Duodenal mucosa (tissue), 2 donors: Measurements from ENCODE around the gene MSI2.
A peak's percentile ranks its signal among the peaks of the same experiment; 100 is the strongest.

Source experiments
- H3K27ac ChIP-seq: one replicate; pipeline ENCODE4 v1.7.0; 2013; ENCODE audit warnings: low read depth, low read length
- H3K27me3 ChIP-seq, 2 donors: one replicate each; pipeline ENCODE4 v1.7.0; 2013; ENCODE audit warnings: low read length in 2 of 2, control low read depth in 1 of 2; ENCODE audit not compliant: insufficient read depth in 2 of 2, control insufficient read depth in 1 of 2
- H3K36me3 ChIP-seq, 2 donors: one replicate each; pipeline ENCODE4 v1.7.0; 2013; ENCODE audit warnings: low read length in 2 of 2, control low read depth in 1 of 2; ENCODE audit not compliant: insufficient read depth in 2 of 2, control insufficient read depth in 1 of 2
- H3K4me1 ChIP-seq, 2 donors: one replicate each; pipeline ENCODE4 v1.7.0; 2013; ENCODE audit warnings: low read length in 2 of 2, control low read depth in 1 of 2; ENCODE audit not compliant: insufficient read depth in 2 of 2, control insufficient read depth in 1 of 2
- H3K4me3 ChIP-seq, 2 donors: one replicate each; pipeline ENCODE4 v1.7.0; 2013; ENCODE audit warnings: low read length in 2 of 2, low read depth in 1 of 2
- H3K9ac ChIP-seq, 2 donors: one replicate each; pipeline ENCODE4 v1.7.0; 2013; ENCODE audit warnings: low read length in 2 of 2, low read depth in 1 of 2
- H3K9me3 ChIP-seq, 2 donors: one replicate each; pipeline ENCODE4 v1.7.0; 2013; ENCODE audit warnings: low read length in 2 of 2, control low read depth in 1 of 2; ENCODE audit not compliant: control insufficient read depth in 1 of 2

The MSI2 gene

DNA sequence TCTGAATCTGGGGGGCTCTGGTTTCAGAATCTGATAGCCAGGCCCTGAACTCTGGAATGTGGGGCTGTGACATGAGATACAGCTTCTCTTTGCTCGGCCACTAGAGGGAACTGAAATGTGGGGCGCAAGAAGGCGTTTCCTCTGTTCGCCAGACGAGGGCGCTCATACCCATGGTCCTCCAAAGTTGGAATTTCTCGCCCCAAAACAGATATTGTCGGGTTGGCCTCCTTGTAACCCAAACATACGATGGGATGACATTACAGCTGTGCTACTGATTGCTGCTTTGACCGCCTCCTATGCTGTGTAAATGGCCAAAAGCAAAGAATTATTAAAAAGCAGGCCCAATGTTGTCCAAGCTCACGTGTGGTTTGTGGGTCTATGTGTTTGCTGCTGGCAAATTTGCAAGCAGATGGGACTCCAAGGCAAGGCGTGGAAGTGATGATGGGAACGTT, 13.1 kb upstream of the MSI2 start:
- Histone ChIP-seq H3K9me3 (no peaks in the 10 kb centered on the region), H3K4me1 (no peaks in the 10 kb centered on the region), H3K27ac (no peak overlapping the region), H3K9ac (no peak overlapping the region), H3K4me3 (no peak overlapping the region), H3K27me3 (peaks cover 0 to 2% of the 10 kb centered on the region in 2 donors), H3K36me3 (no peaks in the 10 kb centered on the region)

- no peak overlapping the region for H3K4me3 ChIP-seq
Measured at GRCh38 chr17:57245786-57246185, 10.5 kb upstream of the MSI2 start.

GRCh38 chr17:57246257-57246656, 10.1 kb upstream of the MSI2 start:
- no peaks in the 10 kb centered on the region for H3K36me3 ChIP-seq
- H3K27ac ChIP-seq, result no peak overlapping the region
- H3K9me3 ChIP-seq, result no peaks in the 10 kb centered on the region
- no peak overlapping the region for H3K4me3 ChIP-seq
- no peaks in the 10 kb centered on the region for H3K4me1 ChIP-seq
- H3K27me3 ChIP-seq, result peaks cover 0 to 2% of the 10 kb centered on the region in 2 donors
- no peak overlapping the region for H3K9ac ChIP-seq

More at GRCh38 chr17:57245786-57246185, 10.5 kb upstream of the MSI2 start:
- no peaks in the 10 kb centered on the region for H3K9me3 ChIP-seq
- peaks cover 0 to 2% of the 10 kb centered on the region in 2 donors for H3K27me3 ChIP-seq
- no peaks in the 10 kb centered on the region for H3K36me3 ChIP-seq
- H3K27ac ChIP-seq, result no peak overlapping the region
- no peak overlapping the region for H3K9ac ChIP-seq
- no peaks in the 10 kb centered on the region for H3K4me1 ChIP-seq

GRCh38 chr17:57247261-57247660, 9.1 kb upstream of the MSI2 start:
- Histone ChIP-seq H3K36me3 (no peaks in the 10 kb centered on the region), H3K4me1 (no peaks in the 10 kb centered on the region), H3K9ac (no peak overlapping the region), H3K27me3 (peaks cover 0 to 2% of the 10 kb centered on the region in 2 donors), H3K9me3 (no peaks in the 10 kb centered on the region), H3K27ac (no peak overlapping the region), H3K4me3 (no peak overlapping the region)

DNA sequence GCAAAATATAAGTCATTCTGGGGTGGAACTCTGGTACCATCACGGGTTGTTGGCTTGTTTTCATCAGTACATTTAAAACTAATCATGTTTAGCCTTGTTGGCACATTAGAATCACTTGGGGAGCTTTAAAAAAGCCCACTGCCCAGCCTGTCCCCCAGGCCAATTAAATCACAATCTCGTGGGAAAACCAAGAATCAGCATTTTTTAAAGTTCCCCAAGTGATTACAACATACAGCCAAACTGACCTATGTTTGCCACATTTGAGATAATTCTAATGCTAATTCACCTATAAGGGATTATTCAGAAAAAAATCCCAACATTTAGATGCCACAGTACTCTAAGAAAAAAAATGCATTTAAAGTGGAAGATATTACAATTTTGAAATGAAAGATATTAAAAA, 8.4 kb upstream of the MSI2 start:
- no peak overlapping the region for H3K9ac ChIP-seq
- H3K4me3 ChIP-seq, result no peak overlapping the region
- no peak overlapping the region for H3K27ac ChIP-seq

GRCh38 chr17:57249520-57249919, 6.8 kb upstream of the MSI2 start:
- Histone ChIP-seq H3K4me3 (no peak overlapping the region), H3K27me3 (no peaks in the 10 kb centered on the region), H3K9ac (no peak overlapping the region), H3K9me3 (no peaks in the 10 kb centered on the region), H3K36me3 (no peaks in the 10 kb centered on the region), H3K4me1 (no peaks in the 10 kb centered on the region), H3K27ac (no peak overlapping the region)

More for the DNA sequence above, 8.4 kb upstream of the MSI2 start:
- Histone ChIP-seq H3K9me3 (no peaks in the 10 kb centered on the region), H3K36me3 (no peaks in the 10 kb centered on the region), H3K27me3 (peaks cover 0 to 2% of the 10 kb centered on the region in 2 donors), H3K4me1 (no peaks in the 10 kb centered on the region)

- Histone ChIP-seq H3K9ac (no peak overlapping the region), H3K36me3 (no peaks in the 10 kb centered on the region), H3K9me3 (no peaks in the 10 kb centered on the region), H3K27ac (no peak overlapping the region), H3K4me3 (no peak overlapping the region), H3K27me3 (no peaks in the 10 kb centered on the region), H3K4me1 (peaks cover 0 to 6% of the 10 kb centered on the region in 2 donors)
Measured at GRCh38 chr17:57251211-57251787, 5.0 kb upstream of the MSI2 start.

DNA sequence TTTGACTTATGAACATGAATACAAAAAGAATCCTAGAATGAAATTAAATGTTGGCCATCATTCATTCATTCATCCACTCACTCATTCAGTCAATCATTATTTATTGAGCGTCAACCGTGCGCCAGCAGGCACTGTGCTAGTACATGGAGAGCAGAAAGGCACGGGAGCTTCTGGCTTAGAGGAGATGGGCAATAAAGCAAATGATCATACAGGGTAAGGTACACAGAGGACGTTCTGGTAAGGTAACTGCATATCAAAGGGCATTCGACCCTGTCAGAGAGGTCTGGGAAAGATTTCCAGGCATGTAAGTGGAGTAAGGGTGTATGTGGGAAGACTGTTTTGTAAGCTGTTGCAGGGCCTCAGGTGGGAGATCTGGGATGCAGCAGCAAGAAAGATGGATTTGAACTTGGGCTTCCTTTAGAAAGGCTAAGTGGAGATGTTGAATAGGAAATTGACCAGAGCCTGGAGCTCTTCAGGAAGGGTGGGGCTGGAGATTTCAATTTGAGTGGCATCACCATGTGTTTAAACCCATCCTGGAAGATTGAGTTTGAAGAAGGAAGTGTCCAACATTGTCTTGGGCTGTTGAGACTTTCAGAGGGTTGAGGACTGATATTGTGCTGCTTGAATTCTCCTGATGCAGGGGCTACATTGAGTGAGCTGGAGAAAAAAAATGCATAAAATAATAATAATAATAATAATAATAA, 2.8 kb upstream of the MSI2 start:
- peaks cover 0 to 11% of the 10 kb centered on the region in 2 donors for H3K4me1 ChIP-seq
- no peaks in the 10 kb centered on the region for H3K27me3 ChIP-seq
- no peaks in the 10 kb centered on the region for H3K9me3 ChIP-seq
- no peak overlapping the region for H3K27ac ChIP-seq
- no peak overlapping the region for H3K9ac ChIP-seq
- H3K36me3 ChIP-seq, result no peaks in the 10 kb centered on the region
- H3K4me3 ChIP-seq, result no peak overlapping the region

- Histone ChIP-seq H3K9me3 (no peaks in the 10 kb centered on the region), H3K27ac (peak overlapping the region; percentile 58), H3K9ac (peak overlapping the region; percentile 60 to 76), H3K36me3 (peaks cover 0 to 3% of the 10 kb centered on the region in 2 donors), H3K4me1 (peaks cover 0 to 15% of the 10 kb centered on the region in 2 donors), H3K27me3 (no peaks in the 10 kb centered on the region), H3K4me3 (peak overlapping the region; percentile 72 to 75)
Measured at GRCh38 chr17:57255182-57255775, 1.0 kb upstream of the MSI2 start.

- Histone ChIP-seq H3K27me3 (no peaks in the 10 kb centered on the region), H3K9ac (peak overlapping the region; percentile 61 to 62), H3K9me3 (no peaks in the 10 kb centered on the region), H3K4me3 (peak overlapping the region; percentile 57 to 82), H3K36me3 (peaks cover 0 to 3% of the 10 kb centered on the region in 2 donors), H3K4me1 (peaks cover 0 to 15% of the 10 kb centered on the region in 2 donors), H3K27ac (peak overlapping the region; percentile 7)
Measured at GRCh38 chr17:57256708-57257112, 387 bp downstream of the MSI2 start.
